ENCODE results near the gene DKC1.

Gene DKC1

GRCh38 chrX:154729439-154729838 lies 33.2 kb upstream of the DKC1 start:
- Histone ChIP-seq H3K9ac (ENCODE audit: low read length) (no peak overlapping the region), H3K4me3 (ENCODE audit: low read depth, low read length, poor library complexity, severe bottlenecking) (no peak overlapping the region), H3K9me2 (ENCODE audit: low read depth, low read length) (no peaks in the 10 kb centered on the region), H3K27ac (ENCODE audit: low read depth, low read length, poor library complexity, severe bottlenecking) (no peak overlapping the region), H3K4me1 (ENCODE audit: insufficient read depth, low read length, severe bottlenecking) (peaks cover 5% of the 10 kb centered on the region), H3F3A (ENCODE audit: insufficient read depth, low read length) (no peaks in the 10 kb centered on the region), H3K79me2 (ENCODE audit: insufficient read depth, low read length) (no peaks in the 10 kb centered on the region), H3K36me3 (ENCODE audit: insufficient read depth, low read length) (no peaks in the 10 kb centered on the region), H3K27me3 (ENCODE audit: insufficient read depth, low read length) (no peaks in the 10 kb centered on the region), H2AFZ (ENCODE audit: low read length) (no peak overlapping the region), H3K4me2 (ENCODE audit: low read length) (no peak overlapping the region), H3K9me3 (ENCODE audit: low read length) (no peaks in the 10 kb centered on the region), H4K20me1 (ENCODE audit: insufficient read depth, low read length) (no peaks in the 10 kb centered on the region)
- no peak for TF ChIP-seq CTCF (IDR thresholded peaks at IDR 0.05; ENCODE audit: low read length)
- TF ChIP-seq EZH2 (IDR thresholded peaks at IDR 0.05; ENCODE audit: borderline replicate concordance, low read length): no peak

GRCh38 chrX:154730253-154730891 lies 32.3 kb upstream of the DKC1 start:
- no peaks in the 10 kb centered on the region for H3K9me2 ChIP-seq (ENCODE audit: low read depth, low read length)
- H3K9me3 ChIP-seq (ENCODE audit: low read length): no peaks in the 10 kb centered on the region
- no peaks in the 10 kb centered on the region for H3K79me2 ChIP-seq (ENCODE audit: insufficient read depth, low read length)
- no peak overlapping the region for H3K4me2 ChIP-seq (ENCODE audit: low read length)
- peaks cover 12% of the 10 kb centered on the region for H3K4me1 ChIP-seq (ENCODE audit: insufficient read depth, low read length, severe bottlenecking)
- no peaks in the 10 kb centered on the region for H3K36me3 ChIP-seq (ENCODE audit: insufficient read depth, low read length)
- H2AFZ ChIP-seq (ENCODE audit: low read length): no peak overlapping the region
- H3K4me3 ChIP-seq (ENCODE audit: low read depth, low read length, poor library complexity, severe bottlenecking): no peak overlapping the region
- no peaks in the 10 kb centered on the region for H3F3A ChIP-seq (ENCODE audit: insufficient read depth, low read length)
- no peaks in the 10 kb centered on the region for H4K20me1 ChIP-seq (ENCODE audit: insufficient read depth, low read length)
- TF ChIP-seq EZH2 (IDR thresholded peaks at IDR 0.05; ENCODE audit: borderline replicate concordance, low read length) (no peak), CTCF (IDR thresholded peaks at IDR 0.05; ENCODE audit: low read length) (no peak)
- H3K9ac ChIP-seq (ENCODE audit: low read length): no peak overlapping the region
- no peaks in the 10 kb centered on the region for H3K27me3 ChIP-seq (ENCODE audit: insufficient read depth, low read length)
- H3K27ac ChIP-seq (ENCODE audit: low read depth, low read length, poor library complexity, severe bottlenecking): no peak overlapping the region

- H3K27me3 ChIP-seq (ENCODE audit: insufficient read depth, low read length): no peaks in the 10 kb centered on the region
- no peaks in the 10 kb centered on the region for H3F3A ChIP-seq (ENCODE audit: insufficient read depth, low read length)
- no peaks in the 10 kb centered on the region for H4K20me1 ChIP-seq (ENCODE audit: insufficient read depth, low read length)
- peaks cover 12% of the 10 kb centered on the region for H3K4me1 ChIP-seq (ENCODE audit: insufficient read depth, low read length, severe bottlenecking)
- no peak overlapping the region for H3K4me3 ChIP-seq (ENCODE audit: low read depth, low read length, poor library complexity, severe bottlenecking)
- no peak overlapping the region for H3K27ac ChIP-seq (ENCODE audit: low read depth, low read length, poor library complexity, severe bottlenecking)
- H3K79me2 ChIP-seq (ENCODE audit: insufficient read depth, low read length): no peaks in the 10 kb centered on the region
- no peaks in the 10 kb centered on the region for H3K36me3 ChIP-seq (ENCODE audit: insufficient read depth, low read length)
- no peaks in the 10 kb centered on the region for H3K9me2 ChIP-seq (ENCODE audit: low read depth, low read length)
- H3K9me3 ChIP-seq (ENCODE audit: low read length): no peaks in the 10 kb centered on the region
- H3K9ac ChIP-seq (ENCODE audit: low read length): no peak overlapping the region
- no peak overlapping the region for H3K4me2 ChIP-seq (ENCODE audit: low read length)
- TF ChIP-seq EZH2 (IDR thresholded peaks at IDR 0.05; ENCODE audit: borderline replicate concordance, low read length) (no peak), CTCF (IDR thresholded peaks at IDR 0.05; ENCODE audit: low read length) (no peak)
- H2AFZ ChIP-seq (ENCODE audit: low read length): no peak overlapping the region
Measured at GRCh38 chrX:154731184-154731583, 31.5 kb upstream of the DKC1 start.

All from OCI-LY1 (cell line).